GM23248 (cell line): ENCODE results near the gene CDC42.

Experiments used
- EZH2 ChIP-seq: fragments of 200-600 bp; sonication (generic); IDR thresholded peaks from 2 replicates; pipeline ENCODE4 v1.6.1; 2018; ENCODE audit warnings: antibody characterized with exemption, mild to moderate bottlenecking; ENCODE audit not compliant: insufficient read depth, poor library complexity, severe bottlenecking
- EZH2phosphoT487 ChIP-seq: fragments of 200-600 bp; sonication (generic); IDR thresholded peaks from 2 replicates; pipeline ENCODE4 v1.6.1; 2018; ENCODE audit warnings: antibody characterized with exemption, moderate library complexity, mild to moderate bottlenecking, low read depth; ENCODE audit not compliant: insufficient read depth

DNA sequence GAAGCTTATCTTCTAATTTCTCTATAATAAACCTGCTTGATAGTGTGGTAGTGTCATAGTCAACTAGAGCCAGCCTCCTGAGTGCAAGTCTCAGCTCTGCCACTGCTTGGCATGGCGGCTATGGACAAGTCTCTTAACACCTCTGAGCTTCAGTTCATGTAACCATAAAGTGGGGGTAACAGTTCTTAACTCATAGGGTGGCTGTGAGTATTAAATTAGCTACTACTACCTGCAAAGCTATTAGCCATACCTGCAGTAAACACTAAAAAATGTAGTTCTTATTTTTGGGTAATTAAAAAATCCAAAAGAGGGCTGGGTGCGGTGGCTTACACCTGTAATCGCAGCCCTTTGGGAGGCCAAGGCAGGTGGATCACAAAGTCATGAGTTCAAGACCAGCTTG lies 2.2 kb upstream of the CDC42 start:
- no peak for TF ChIP-seq EZH2
- no peak for TF ChIP-seq EZH2phosphoT487
